ENCODE data around the gene DLGAP4. TPM values are rescaled to one million over a fixed set of nuclear protein-coding genes. Genes with fewer than 3 reads are reported as not detected.

DLGAP4 gene
- total and polyA plus RNA-seq, 2 of the 13 experiments (the other 11 are each of a cell fraction or from before 2014, with no cell fraction given): 15.2 to 26.7 TPM

DNA sequence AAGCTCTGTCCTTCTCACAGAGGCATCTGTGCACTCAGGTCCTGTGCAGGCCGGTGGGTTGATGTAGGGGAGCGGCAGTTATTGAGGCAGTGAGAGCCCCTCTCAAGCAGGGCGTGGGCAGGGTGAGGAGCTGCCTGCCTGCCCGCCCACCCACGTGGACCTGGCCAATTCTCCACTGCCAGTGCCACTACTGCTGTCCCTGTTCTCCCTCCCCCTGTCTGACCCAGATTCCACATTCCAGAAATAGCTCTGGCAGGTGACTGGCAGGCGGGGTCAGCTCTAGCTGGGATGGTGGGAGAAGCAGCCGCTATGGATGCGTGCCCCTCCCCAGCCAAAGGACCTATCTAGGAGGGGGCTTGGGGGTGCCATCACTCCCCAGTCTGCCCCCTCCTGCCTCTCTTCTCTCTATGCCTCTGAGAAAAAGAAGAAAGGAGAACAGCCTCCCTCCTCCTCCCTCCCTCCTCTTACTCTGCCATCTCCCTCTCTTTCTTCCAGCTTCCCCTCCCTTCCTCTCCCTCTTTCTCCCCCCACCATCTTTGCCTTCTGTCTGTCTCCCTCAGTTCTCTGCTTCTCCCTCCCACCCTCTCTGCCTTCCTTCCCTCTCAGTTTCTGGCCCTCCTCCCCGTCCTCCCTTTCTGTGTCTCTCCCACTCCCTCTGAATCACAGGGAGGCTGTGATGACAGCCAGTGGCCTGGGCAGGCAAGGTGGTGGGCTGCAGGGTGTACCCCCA lies 148.7 kb downstream of the DLGAP4 start:
- peak overlapping the region; percentile 42 for H3K4me2 ChIP-seq (ENCODE audit: low read depth, low read length)
- peak; percentile 65 for FAIRE-seq
- peak; percentile 68 for DNase-seq (ENCODE audit: low spot score)
- TF ChIP-seq, protein P1, sequence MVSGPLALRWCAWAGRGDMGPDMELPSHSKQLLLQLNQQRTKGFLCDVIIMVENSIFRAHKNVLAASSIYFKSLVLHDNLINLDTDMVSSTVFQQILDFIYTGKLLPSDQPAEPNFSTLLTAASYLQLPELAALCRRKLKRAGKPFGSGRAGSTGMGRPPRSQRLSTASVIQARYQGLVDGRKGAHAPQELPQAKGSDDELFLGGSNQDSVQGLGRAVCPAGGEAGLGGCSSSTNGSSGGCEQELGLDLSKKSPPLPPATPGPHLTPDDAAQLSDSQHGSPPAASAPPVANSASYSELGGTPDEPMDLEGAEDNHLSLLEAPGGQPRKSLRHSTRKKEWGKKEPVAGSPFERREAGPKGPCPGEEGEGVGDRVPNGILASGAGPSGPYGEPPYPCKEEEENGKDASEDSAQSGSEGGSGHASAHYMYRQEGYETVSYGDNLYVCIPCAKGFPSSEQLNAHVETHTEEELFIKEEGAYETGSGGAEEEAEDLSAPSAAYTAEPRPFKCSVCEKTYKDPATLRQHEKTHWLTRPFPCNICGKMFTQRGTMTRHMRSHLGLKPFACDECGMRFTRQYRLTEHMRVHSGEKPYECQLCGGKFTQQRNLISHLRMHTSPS (CRISPR knock-in tag; IDR thresholded peaks at IDR 0.05; ENCODE audit: low read depth): peak; percentile 81; the same call in 1 of the 2 replicates
- TF ChIP-seq IKZF1 (IDR thresholded peaks at IDR 0.05) (0 out of 2 replicates have a peak, but pooled peaks have one; percentile 45), ZNF230 (CRISPR knock-in tag; IDR thresholded peaks at IDR 0.05) (no peak), ZNF260 (CRISPR knock-in tag; IDR thresholded peaks at IDR 0.05; ENCODE audit: borderline replicate concordance, low read depth) (no peak), ARNTL (CRISPR knock-in tag; IDR thresholded peaks at IDR 0.05) (0 out of 2 replicates have a peak, but pooled peaks have one; percentile 32), SP5 (CRISPR knock-in tag; IDR thresholded peaks at IDR 0.05; ENCODE audit: borderline replicate concordance, low read depth) (peak; percentile 47; the same call in 1 of the 2 replicates), ZNF263 (CRISPR knock-in tag; IDR thresholded peaks at IDR 0.05) (peak; percentile 77), HOXA3 (CRISPR knock-in tag; IDR thresholded peaks at IDR 0.05) (peak; percentile 46; the same call in 1 of the 2 replicates)
- TF ChIP-seq, protein P2, sequence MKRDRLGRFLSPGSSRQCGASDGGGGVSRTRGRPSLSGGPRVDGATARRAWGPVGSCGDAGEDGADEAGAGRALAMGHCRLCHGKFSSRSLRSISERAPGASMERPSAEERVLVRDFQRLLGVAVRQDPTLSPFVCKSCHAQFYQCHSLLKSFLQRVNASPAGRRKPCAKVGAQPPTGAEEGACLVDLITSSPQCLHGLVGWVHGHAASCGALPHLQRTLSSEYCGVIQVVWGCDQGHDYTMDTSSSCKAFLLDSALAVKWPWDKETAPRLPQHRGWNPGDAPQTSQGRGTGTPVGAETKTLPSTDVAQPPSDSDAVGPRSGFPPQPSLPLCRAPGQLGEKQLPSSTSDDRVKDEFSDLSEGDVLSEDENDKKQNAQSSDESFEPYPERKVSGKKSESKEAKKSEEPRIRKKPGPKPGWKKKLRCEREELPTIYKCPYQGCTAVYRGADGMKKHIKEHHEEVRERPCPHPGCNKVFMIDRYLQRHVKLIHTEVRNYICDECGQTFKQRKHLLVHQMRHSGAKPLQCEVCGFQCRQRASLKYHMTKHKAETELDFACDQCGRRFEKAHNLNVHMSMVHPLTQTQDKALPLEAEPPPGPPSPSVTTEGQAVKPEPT (CRISPR knock-in tag; IDR thresholded peaks at IDR 0.05; ENCODE audit: low read depth): no peak
- TF ChIP-seq, protein P3, sequence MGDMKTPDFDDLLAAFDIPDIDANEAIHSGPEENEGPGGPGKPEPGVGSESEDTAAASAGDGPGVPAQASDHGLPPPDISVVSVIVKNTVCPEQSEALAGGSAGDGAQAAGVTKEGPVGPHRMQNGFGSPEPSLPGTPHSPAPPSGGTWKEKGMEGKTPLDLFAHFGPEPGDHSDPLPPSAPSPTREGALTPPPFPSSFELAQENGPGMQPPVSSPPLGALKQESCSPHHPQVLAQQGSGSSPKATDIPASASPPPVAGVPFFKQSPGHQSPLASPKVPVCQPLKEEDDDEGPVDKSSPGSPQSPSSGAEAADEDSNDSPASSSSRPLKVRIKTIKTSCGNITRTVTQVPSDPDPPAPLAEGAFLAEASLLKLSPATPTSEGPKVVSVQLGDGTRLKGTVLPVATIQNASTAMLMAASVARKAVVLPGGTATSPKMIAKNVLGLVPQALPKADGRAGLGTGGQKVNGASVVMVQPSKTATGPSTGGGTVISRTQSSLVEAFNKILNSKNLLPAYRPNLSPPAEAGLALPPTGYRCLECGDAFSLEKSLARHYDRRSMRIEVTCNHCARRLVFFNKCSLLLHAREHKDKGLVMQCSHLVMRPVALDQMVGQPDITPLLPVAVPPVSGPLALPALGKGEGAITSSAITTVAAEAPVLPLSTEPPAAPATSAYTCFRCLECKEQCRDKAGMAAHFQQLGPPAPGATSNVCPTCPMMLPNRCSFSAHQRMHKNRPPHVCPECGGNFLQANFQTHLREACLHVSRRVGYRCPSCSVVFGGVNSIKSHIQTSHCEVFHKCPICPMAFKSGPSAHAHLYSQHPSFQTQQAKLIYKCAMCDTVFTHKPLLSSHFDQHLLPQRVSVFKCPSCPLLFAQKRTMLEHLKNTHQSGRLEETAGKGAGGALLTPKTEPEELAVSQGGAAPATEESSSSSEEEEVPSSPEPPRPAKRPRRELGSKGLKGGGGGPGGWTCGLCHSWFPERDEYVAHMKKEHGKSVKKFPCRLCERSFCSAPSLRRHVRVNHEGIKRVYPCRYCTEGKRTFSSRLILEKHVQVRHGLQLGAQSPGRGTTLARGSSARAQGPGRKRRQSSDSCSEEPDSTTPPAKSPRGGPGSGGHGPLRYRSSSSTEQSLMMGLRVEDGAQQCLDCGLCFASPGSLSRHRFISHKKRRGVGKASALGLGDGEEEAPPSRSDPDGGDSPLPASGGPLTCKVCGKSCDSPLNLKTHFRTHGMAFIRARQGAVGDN (CRISPR knock-in tag; IDR thresholded peaks at IDR 0.05): peak; percentile 66
- TF ChIP-seq, protein P4, sequence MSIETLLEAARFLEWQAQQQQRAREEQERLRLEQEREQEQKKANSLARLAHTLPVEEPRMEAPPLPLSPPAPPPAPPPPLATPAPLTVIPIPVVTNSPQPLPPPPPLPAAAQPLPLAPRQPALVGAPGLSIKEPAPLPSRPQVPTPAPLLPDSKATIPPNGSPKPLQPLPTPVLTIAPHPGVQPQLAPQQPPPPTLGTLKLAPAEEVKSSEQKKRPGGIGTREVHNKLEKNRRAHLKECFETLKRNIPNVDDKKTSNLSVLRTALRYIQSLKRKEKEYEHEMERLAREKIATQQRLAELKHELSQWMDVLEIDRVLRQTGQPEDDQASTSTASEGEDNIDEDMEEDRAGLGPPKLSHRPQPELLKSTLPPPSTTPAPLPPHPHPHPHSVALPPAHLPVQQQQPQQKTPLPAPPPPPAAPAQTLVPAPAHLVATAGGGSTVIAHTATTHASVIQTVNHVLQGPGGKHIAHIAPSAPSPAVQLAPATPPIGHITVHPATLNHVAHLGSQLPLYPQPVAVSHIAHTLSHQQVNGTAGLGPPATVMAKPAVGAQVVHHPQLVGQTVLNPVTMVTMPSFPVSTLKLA (IDR thresholded peaks at IDR 0.05): peak; percentile 52
- TF ChIP-seq, protein P5, sequence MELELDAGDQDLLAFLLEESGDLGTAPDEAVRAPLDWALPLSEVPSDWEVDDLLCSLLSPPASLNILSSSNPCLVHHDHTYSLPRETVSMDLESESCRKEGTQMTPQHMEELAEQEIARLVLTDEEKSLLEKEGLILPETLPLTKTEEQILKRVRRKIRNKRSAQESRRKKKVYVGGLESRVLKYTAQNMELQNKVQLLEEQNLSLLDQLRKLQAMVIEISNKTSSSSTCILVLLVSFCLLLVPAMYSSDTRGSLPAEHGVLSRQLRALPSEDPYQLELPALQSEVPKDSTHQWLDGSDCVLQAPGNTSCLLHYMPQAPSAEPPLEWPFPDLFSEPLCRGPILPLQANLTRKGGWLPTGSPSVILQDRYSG (CRISPR knock-in tag; IDR thresholded peaks at IDR 0.05): no peak

More for the DNA sequence above, 148.7 kb downstream of the DLGAP4 start:
- Histone ChIP-seq H2AFZ (ENCODE audit: low read length) (no peak overlapping the region), H3K4me1 (ENCODE audit: insufficient read depth, low read length) (peaks cover 26% of the 10 kb centered on the region), H3K9me3 (ENCODE audit: low read length) (no peaks in the 10 kb centered on the region), H3K4me3 (replicated peaks in 1 of 3; ENCODE audit: insufficient read depth in 1 of 3, low read depth in 2 of 3, low read length in 3 of 3) (no peak overlapping the region; a peak in 1 of 6 replicates), H3K79me2 (ENCODE audit: insufficient read depth, low read length) (no peaks in the 10 kb centered on the region), H3K27ac (ENCODE audit: extremely low read length, insufficient read depth, low read length) (no peak overlapping the region), H3K27me3 (ENCODE audit: control insufficient read depth in 1 of 2, insufficient read depth in 2 of 2, low read length in 2 of 2) (peaks cover 0 to 4% of the 10 kb centered on the region in 2 experiments; a peak in 1 of 5 replicates), H3K9ac (ENCODE audit: insufficient read depth, low read depth, low read length) (no peak overlapping the region), H3K36me3 (replicated peaks in 1 of 2; ENCODE audit: control insufficient read depth in 1 of 2, insufficient read depth in 2 of 2, low read length in 2 of 2) (no peaks in the 10 kb centered on the region), H4K20me1 (ENCODE audit: insufficient read depth, low read length) (no peaks in the 10 kb centered on the region)
- intact Hi-C loops (cut with micrococcal nuclease; ENCODE audit: unreplicated experiment): no loop called here
- CTCF ChIA-PET (ENCODE audit: low intra/inter-chr PET ratio, low total read pairs): no interaction called here
- in situ Hi-C loops (cut with HindIII; ENCODE audit: extremely low pct_ligation_motif_present, low pct_unique_long_range_greater_than_20kb): no loop called here
- 21% methylated on average over 9 of the region's 9 CpGs for WGBS (ENCODE audit: low lambda C conversion rate)
- POLR2A ChIA-PET: interaction anchor here (1.1 to 1.8 kb wide), 2 partner anchors 9 to 14 kb away, joined by 3 to 4 read pairs; no protein-coding TSS in a partner anchor
- peak; percentile 86 for ATAC-seq
- no TSS peak for BruUV-seq (replicated peaks)

All from HepG2 (cell line).